ENCODE data around the gene FBXW11. TPM values are rescaled to one million over a fixed set of nuclear protein-coding genes. Genes with fewer than 3 reads are reported as not detected.
A peak's percentile ranks its signal among the peaks of the same experiment; 100 is the strongest.

The FBXW11 gene
- total and polyA plus RNA-seq, 4 experiments from 2014 or later: 17.1 to 43.4 (median 32.1) TPM

GRCh38 chr5:171907725-171908343 is 98.6 kb downstream of the FBXW11 start:
- Mint-ChIP-seq H3K27ac (peak overlapping the region in 2 of 7 donors; percentile 4 to 35), H3K27me3 (no peaks in the 10 kb centered on the region), H3K4me3 (no peak overlapping the region), H3K36me3 (peaks cover 0 to 12% of the 10 kb centered on the region in 2 donors), H3K4me1 (peaks cover 34 to 47% (median 41%) of the 10 kb centered on the region in 4 donors), H3K9me3 (no peaks in the 10 kb centered on the region)
- Histone ChIP-seq H3K36me3 (ENCODE audit: insufficient read depth, low read length) (peaks cover 4% of the 10 kb centered on the region), H3K9me3 (ENCODE audit: control insufficient read depth in 1 of 2, low read length in 2 of 2) (no peaks in the 10 kb centered on the region), H3K4me1 (ENCODE audit: insufficient read depth, low read length) (peaks cover 38% of the 10 kb centered on the region), H3K27me3 (ENCODE audit: insufficient read depth, low read length) (no peaks in the 10 kb centered on the region), H3K27ac (ENCODE audit: low read depth, low read length) (no peak overlapping the region), H3K4me3 (ENCODE audit: low read length in 2 of 2) (no peak overlapping the region)
- POLR2A ChIA-PET (ENCODE audit: partially characterized antibody): interaction anchor here (0.6 kb wide), 1 partner anchor 79 kb away, joined by 3 read pairs; no protein-coding TSS in a partner anchor
- intact Hi-C loops (cut with micrococcal nuclease): loop anchor here (1.0 to 5.0 kb wide), 3 partner anchors 424 to 1166 kb away; no protein-coding TSS in a partner anchor
- CTCF ChIA-PET (ENCODE audit: partially characterized antibody): interaction anchor here (0.7 to 6.6 kb wide), 20 partner anchors 9 to 499 kb away, joined by 3 to 63 read pairs (median 4); partner anchors contain the start of genes FBXW11 and FGF18
- peak; percentile 43 to 52 (median 45) for DNase-seq

GRCh38 chr5:171906703-171907590 is 99.5 kb downstream of the FBXW11 start:
- POLR2A ChIA-PET (ENCODE audit: partially characterized antibody): no interaction called here
- Mint-ChIP-seq H3K4me1 (peaks cover 30 to 47% (median 36%) of the 10 kb centered on the region in 4 donors), H3K4me3 (peak overlapping the region in 1 of 8 donors; percentile 48)

GRCh38 chr5:171906066-171906570 is 100.3 kb downstream of the FBXW11 start:
- peaks cover 29% of the 10 kb centered on the region for H3K4me1 ChIP-seq (ENCODE audit: insufficient read depth, low read length)
- H3K27me3 Mint-ChIP-seq: no peaks in the 10 kb centered on the region
- no peak overlapping the region for H3K27ac ChIP-seq (ENCODE audit: low read depth, low read length)
- peaks cover 4% of the 10 kb centered on the region for H3K36me3 ChIP-seq (ENCODE audit: insufficient read depth, low read length)
- no peaks in the 10 kb centered on the region for H3K9me3 Mint-ChIP-seq
- peaks cover 25 to 47% (median 31%) of the 10 kb centered on the region in 4 donors for H3K4me1 Mint-ChIP-seq
- peaks cover 0 to 16% of the 10 kb centered on the region in 2 donors for H3K36me3 Mint-ChIP-seq
- intact Hi-C loops (cut with micrococcal nuclease): loop anchor here (5.0 kb wide), 1 partner anchor 1164 kb away; no protein-coding TSS in a partner anchor
- CTCF ChIA-PET (ENCODE audit: partially characterized antibody): interaction anchor here (0.6 to 2.0 kb wide), 7 partner anchors 12 to 1003 kb away, joined by 3 to 9 read pairs (median 3); partner anchors contain the start of genes FBXW11 and FGF18
- no peak overlapping the region for H3K27ac Mint-ChIP-seq
- DNase-seq: no peak
- H3K4me3 Mint-ChIP-seq: peak overlapping the region in 1 of 8 donors; percentile 35
- no peaks in the 10 kb centered on the region for H3K27me3 ChIP-seq (ENCODE audit: insufficient read depth, low read length)
- no peaks in the 10 kb centered on the region for H3K9me3 ChIP-seq (ENCODE audit: control insufficient read depth in 1 of 2, low read length in 2 of 2)
- POLR2A ChIA-PET (ENCODE audit: partially characterized antibody): interaction anchor here (0.6 kb wide), 1 partner anchor 492 kb away, joined by 4 read pairs; no protein-coding TSS in a partner anchor
- no peak overlapping the region for H3K4me3 ChIP-seq (ENCODE audit: low read length in 2 of 2)

More at GRCh38 chr5:171906703-171907590, 99.5 kb downstream of the FBXW11 start:
- peaks cover 0 to 16% of the 10 kb centered on the region in 2 donors for H3K36me3 Mint-ChIP-seq
- Histone ChIP-seq H3K27me3 (ENCODE audit: insufficient read depth, low read length) (no peaks in the 10 kb centered on the region), H3K27ac (ENCODE audit: low read depth, low read length) (no peak overlapping the region), H3K9me3 (ENCODE audit: control insufficient read depth in 1 of 2, low read length in 2 of 2) (no peaks in the 10 kb centered on the region), H3K4me3 (ENCODE audit: low read length in 2 of 2) (no peak overlapping the region), H3K36me3 (ENCODE audit: insufficient read depth, low read length) (peaks cover 4% of the 10 kb centered on the region), H3K4me1 (ENCODE audit: insufficient read depth, low read length) (peaks cover 31% of the 10 kb centered on the region)
- DNase-seq: no peak
- H3K27me3 Mint-ChIP-seq: no peaks in the 10 kb centered on the region
- CTCF ChIA-PET (ENCODE audit: partially characterized antibody): interaction anchor here (0.7 to 2.0 kb wide), 8 partner anchors 8 to 488 kb away, joined by 3 to 9 read pairs (median 4); partner anchors contain the start of genes FBXW11 and FGF18
- intact Hi-C loops (cut with micrococcal nuclease): loop anchor here (1.0 to 5.0 kb wide), 3 partner anchors 423 to 1165 kb away; no protein-coding TSS in a partner anchor
- peak overlapping the region in 2 of 7 donors; percentile 45 to 85 for H3K27ac Mint-ChIP-seq
- H3K9me3 Mint-ChIP-seq: no peaks in the 10 kb centered on the region

- intact Hi-C loops (cut with micrococcal nuclease): loop anchor here (5.0 kb wide), 1 partner anchor 1163 kb away; no protein-coding TSS in a partner anchor
- peaks cover 27 to 47% (median 31%) of the 10 kb centered on the region in 4 donors for H3K4me1 Mint-ChIP-seq
- no peaks in the 10 kb centered on the region for H3K27me3 ChIP-seq (ENCODE audit: insufficient read depth, low read length)
- H3K4me1 ChIP-seq (ENCODE audit: insufficient read depth, low read length): peaks cover 29% of the 10 kb centered on the region
- H3K4me3 Mint-ChIP-seq: no peak overlapping the region
- POLR2A ChIA-PET (ENCODE audit: partially characterized antibody): no interaction called here
- H3K27me3 Mint-ChIP-seq: no peaks in the 10 kb centered on the region
- no peaks in the 10 kb centered on the region for H3K9me3 ChIP-seq (ENCODE audit: control insufficient read depth in 1 of 2, low read length in 2 of 2)
- DNase-seq: no peak
- peaks cover under 1 to 20% of the 10 kb centered on the region in 2 donors for H3K36me3 Mint-ChIP-seq
- CTCF ChIA-PET (ENCODE audit: partially characterized antibody): interaction anchor here (0.6 kb wide), 1 partner anchor 38 kb away, joined by 3 read pairs; no protein-coding TSS in a partner anchor
- H3K4me3 ChIP-seq (ENCODE audit: low read length in 2 of 2): no peak overlapping the region
- H3K27ac ChIP-seq (ENCODE audit: low read depth, low read length): no peak overlapping the region
- peaks cover 4% of the 10 kb centered on the region for H3K36me3 ChIP-seq (ENCODE audit: insufficient read depth, low read length)
- peak overlapping the region in 1 of 7 donors; percentile 29 for H3K27ac Mint-ChIP-seq
- no peaks in the 10 kb centered on the region for H3K9me3 Mint-ChIP-seq
These were observed 101.6 kb downstream of the FBXW11 start for GRCh38 chr5:171904886-171905285.

GRCh38 chr5:171901764-171902163 is 104.7 kb downstream of the FBXW11 start:
- Histone ChIP-seq H3K27me3 (ENCODE audit: insufficient read depth, low read length) (no peaks in the 10 kb centered on the region), H3K4me1 (ENCODE audit: insufficient read depth, low read length) (peaks cover 21% of the 10 kb centered on the region), H3K4me3 (ENCODE audit: low read length in 2 of 2) (no peak overlapping the region), H3K36me3 (ENCODE audit: insufficient read depth, low read length) (peaks cover 8% of the 10 kb centered on the region), H3K9me3 (ENCODE audit: control insufficient read depth in 1 of 2, low read length in 2 of 2) (no peaks in the 10 kb centered on the region), H3K27ac (ENCODE audit: low read depth, low read length) (no peak overlapping the region)
- no peaks in the 10 kb centered on the region for H3K9me3 Mint-ChIP-seq
- H3K4me1 Mint-ChIP-seq: peaks cover 21 to 57% (median 25%) of the 10 kb centered on the region in 4 donors
- ChIA-PET CTCF (ENCODE audit: partially characterized antibody) (interaction anchor here (1.8 kb wide), 1 partner anchor 9 kb away, joined by 10 read pairs; no protein-coding TSS in a partner anchor), POLR2A (ENCODE audit: partially characterized antibody) (no interaction called here)
- intact Hi-C loops (cut with micrococcal nuclease): no loop called here
- no peaks in the 10 kb centered on the region for H3K27me3 Mint-ChIP-seq
- H3K27ac Mint-ChIP-seq: no peak overlapping the region
- no peak overlapping the region for H3K4me3 Mint-ChIP-seq
- DNase-seq: no peak
- H3K36me3 Mint-ChIP-seq: peaks cover 18 to 40% of the 10 kb centered on the region in 2 donors

- Histone ChIP-seq H3K27me3 (ENCODE audit: insufficient read depth, low read length) (no peaks in the 10 kb centered on the region), H3K4me1 (ENCODE audit: insufficient read depth, low read length) (peaks cover under 1% of the 10 kb centered on the region), H3K36me3 (ENCODE audit: insufficient read depth, low read length) (peaks cover 8% of the 10 kb centered on the region), H3K4me3 (ENCODE audit: low read length in 2 of 2) (no peak overlapping the region), H3K9me3 (ENCODE audit: control insufficient read depth in 1 of 2, low read length in 2 of 2) (no peaks in the 10 kb centered on the region), H3K27ac (ENCODE audit: low read depth, low read length) (no peak overlapping the region)
- Mint-ChIP-seq H3K27me3 (no peaks in the 10 kb centered on the region), H3K4me1 (peaks cover 10 to 37% (median 13%) of the 10 kb centered on the region in 4 donors), H3K36me3 (peaks cover 30 to 54% of the 10 kb centered on the region in 2 donors), H3K27ac (no peak overlapping the region), H3K4me3 (no peak overlapping the region), H3K9me3 (no peaks in the 10 kb centered on the region)
- intact Hi-C loops (cut with micrococcal nuclease): no loop called here
- CTCF ChIA-PET (ENCODE audit: partially characterized antibody): interaction anchor here (1.0 to 2.0 kb wide), 6 partner anchors 9 to 481 kb away, joined by 3 to 11 read pairs (median 4); no protein-coding TSS in a partner anchor
- POLR2A ChIA-PET (ENCODE audit: partially characterized antibody): interaction anchor here (1.0 kb wide), 1 partner anchor 86 kb away, joined by 3 read pairs; no protein-coding TSS in a partner anchor
- DNase-seq: no peak
These were observed 106.6 kb downstream of the FBXW11 start for GRCh38 chr5:171899792-171900191.
